ENCODE measurements around the gene CCL4L2.
"Not testable (repeated sequence)": the region's sequence is repeated elsewhere in the genome, so short reads cannot be mapped to it uniquely, and the experiment has no call there.

The CCL4L2 gene

GRCh38 chr17:36195434-36196130 lies 15.3 kb upstream of the CCL4L2 start:
- DNase-seq (ENCODE audit: low read depth) = no peak

GRCh38 chr17:36196131-36196486 lies 14.8 kb upstream of the CCL4L2 start:
- no peak for DNase-seq (ENCODE audit: low read depth)

- DNase-seq (ENCODE audit: low read depth) = no peak
Observed at GRCh38 chr17:36197387-36197703, 13.5 kb upstream of the CCL4L2 start.

GRCh38 chr17:36198831-36199465 lies 11.9 kb upstream of the CCL4L2 start:
- DNase-seq (ENCODE audit: low read depth) = no peak

- DNase-seq (ENCODE audit: low read depth) = not testable (repeated sequence)
Observed at GRCh38 chr17:36201102-36201501, 9.8 kb upstream of the CCL4L2 start.

- DNase-seq (ENCODE audit: low read depth) = not testable (repeated sequence)
Observed at GRCh38 chr17:36201506-36201905, 9.4 kb upstream of the CCL4L2 start.

- DNase-seq (ENCODE audit: low read depth) = no peak
Observed at GRCh38 chr17:36203335-36203734, 7.5 kb upstream of the CCL4L2 start.

- no peak for DNase-seq (ENCODE audit: low read depth)
Observed at GRCh38 chr17:36204724-36205500, 6.0 kb upstream of the CCL4L2 start.

- no peak for DNase-seq (ENCODE audit: low read depth)
Observed at GRCh38 chr17:36205637-36206485, 5.0 kb upstream of the CCL4L2 start.

- DNase-seq (ENCODE audit: low read depth) = not testable (repeated sequence)
Observed at GRCh38 chr17:36206486-36206821, 4.4 kb upstream of the CCL4L2 start.

GRCh38 chr17:36207383-36207782 lies 3.5 kb upstream of the CCL4L2 start:
- not testable (repeated sequence) for DNase-seq (ENCODE audit: low read depth)

GRCh38 chr17:36209575-36209974 lies 1.3 kb upstream of the CCL4L2 start:
- DNase-seq (ENCODE audit: low read depth) = no peak

GRCh38 chr17:36211484-36212271 lies 815 bp downstream of the CCL4L2 start:
- not testable (repeated sequence) for DNase-seq (ENCODE audit: low read depth)

GRCh38 chr17:36212272-36212605 lies 1.4 kb downstream of the CCL4L2 start:
- DNase-seq (ENCODE audit: low read depth) = no peak

- no peak for DNase-seq (ENCODE audit: low read depth)
Observed at GRCh38 chr17:36212966-36213365, 2.1 kb downstream of the CCL4L2 start.

GRCh38 chr17:36213695-36214094 lies 2.8 kb downstream of the CCL4L2 start:
- DNase-seq (ENCODE audit: low read depth) = no peak

GRCh38 chr17:36214918-36215317 lies 4.1 kb downstream of the CCL4L2 start:
- no peak for DNase-seq (ENCODE audit: low read depth)

- not testable (repeated sequence) for DNase-seq (ENCODE audit: low read depth)
Observed at GRCh38 chr17:36215406-36216308, 4.8 kb downstream of the CCL4L2 start.

GRCh38 chr17:36219556-36219955 lies 8.7 kb downstream of the CCL4L2 start:
- DNase-seq (ENCODE audit: low read depth) = not testable (repeated sequence)

- DNase-seq (ENCODE audit: low read depth) = peak; percentile 5
Observed at GRCh38 chr17:36220737-36221580, 10.1 kb downstream of the CCL4L2 start.
